Prostate gland (tissue), 2 donors: ENCODE measurements around the gene INTS13.

ENCODE experiments used
- CTCF ChIP-seq, 4 experiments: fragments of 200-600 bp in 2 of 4; fragments of 450-650 bp in 2 of 4; sonication (generic) in 2 of 4; IDR thresholded peaks; 1 replicate in 3 of 4; 2 replicates in 1 of 4; pipeline ENCODE4 v1.5.1; 2016 to 2019; ENCODE audit warnings: antibody characterized with exemption in 4 of 4, mild to moderate bottlenecking in 2 of 4, moderate library complexity in 2 of 4
- POLR2A ChIP-seq: fragments of 450-650 bp; IDR thresholded peaks from one replicate; pipeline ENCODE4 v1.6.1; 2016; ENCODE audit warnings: antibody characterized with exemption, mild to moderate bottlenecking
- POLR2AphosphoS5 ChIP-seq: sonication (generic); formaldehyde crosslinking; IDR thresholded peaks from one replicate; pipeline ENCODE4 v1.6.1; 2017; ENCODE audit warnings: antibody characterized with exemption

- TF ChIP-seq CTCF (IDR thresholded peaks at IDR 0.05), result no peak
- TF ChIP-seq POLR2AphosphoS5, result no peak
- TF ChIP-seq POLR2A, result no peak
Measured at GRCh38 chr12:26936559-26937442, 980 bp downstream of the INTS13 start.
